CD4-positive, alpha-beta T cell treated with Interleukin-6 at 100 ng/mL for 8 hours (primary cell): ENCODE measurements around the gene FGF22.
"Not testable (repeated sequence)": the region's sequence is repeated elsewhere in the genome, so short reads cannot be mapped to it uniquely, and the experiment has no call there.

Source experiments
- DNase-seq: peaks from one replicate; pipeline ENCODE4 v3.0.0-alpha.2; 2020; ENCODE audit warnings: mixed read lengths, low spot score

FGF22 gene

DNA sequence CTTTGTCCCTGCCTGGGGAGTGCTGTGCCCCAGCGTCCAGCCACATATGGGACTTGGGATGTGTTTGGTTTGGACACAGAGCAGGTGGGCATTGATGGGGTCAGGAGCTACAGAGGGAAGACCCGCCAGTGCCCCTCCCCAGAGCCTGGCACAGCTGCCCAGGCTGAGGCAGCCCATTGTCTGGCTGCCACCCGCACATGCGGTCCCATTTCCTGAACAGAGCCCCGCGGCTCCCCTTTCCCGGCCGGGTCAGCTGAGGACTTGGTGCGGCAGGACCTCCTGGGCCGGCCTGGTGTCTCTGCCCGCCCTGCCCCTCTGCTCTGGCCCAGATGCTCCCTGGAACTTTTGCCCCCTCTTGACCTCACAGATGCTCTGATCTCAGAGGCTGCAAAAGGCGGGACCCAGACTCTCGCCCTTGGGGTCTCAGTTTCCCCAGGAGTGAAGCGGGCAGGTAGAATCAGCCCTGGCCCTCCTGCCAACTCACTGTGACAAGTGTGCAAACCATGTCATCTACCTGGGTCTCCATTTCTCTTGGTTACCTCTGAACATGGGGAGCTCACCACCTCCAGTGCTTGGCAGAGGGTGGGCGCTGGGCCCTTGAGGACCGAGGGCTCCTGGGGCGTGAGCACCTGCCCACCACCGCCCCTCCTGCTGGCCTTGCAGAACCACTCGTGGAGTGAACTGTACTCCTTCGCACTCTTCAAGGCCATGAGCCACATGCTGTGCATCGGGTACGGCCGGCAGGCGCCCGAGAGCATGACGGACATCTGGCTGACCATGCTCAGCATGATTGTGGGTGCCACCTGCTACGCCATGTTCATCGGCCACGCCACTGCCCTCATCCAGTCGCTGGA lies 32.2 kb upstream of the FGF22 start:
- no peak for DNase-seq

DNA sequence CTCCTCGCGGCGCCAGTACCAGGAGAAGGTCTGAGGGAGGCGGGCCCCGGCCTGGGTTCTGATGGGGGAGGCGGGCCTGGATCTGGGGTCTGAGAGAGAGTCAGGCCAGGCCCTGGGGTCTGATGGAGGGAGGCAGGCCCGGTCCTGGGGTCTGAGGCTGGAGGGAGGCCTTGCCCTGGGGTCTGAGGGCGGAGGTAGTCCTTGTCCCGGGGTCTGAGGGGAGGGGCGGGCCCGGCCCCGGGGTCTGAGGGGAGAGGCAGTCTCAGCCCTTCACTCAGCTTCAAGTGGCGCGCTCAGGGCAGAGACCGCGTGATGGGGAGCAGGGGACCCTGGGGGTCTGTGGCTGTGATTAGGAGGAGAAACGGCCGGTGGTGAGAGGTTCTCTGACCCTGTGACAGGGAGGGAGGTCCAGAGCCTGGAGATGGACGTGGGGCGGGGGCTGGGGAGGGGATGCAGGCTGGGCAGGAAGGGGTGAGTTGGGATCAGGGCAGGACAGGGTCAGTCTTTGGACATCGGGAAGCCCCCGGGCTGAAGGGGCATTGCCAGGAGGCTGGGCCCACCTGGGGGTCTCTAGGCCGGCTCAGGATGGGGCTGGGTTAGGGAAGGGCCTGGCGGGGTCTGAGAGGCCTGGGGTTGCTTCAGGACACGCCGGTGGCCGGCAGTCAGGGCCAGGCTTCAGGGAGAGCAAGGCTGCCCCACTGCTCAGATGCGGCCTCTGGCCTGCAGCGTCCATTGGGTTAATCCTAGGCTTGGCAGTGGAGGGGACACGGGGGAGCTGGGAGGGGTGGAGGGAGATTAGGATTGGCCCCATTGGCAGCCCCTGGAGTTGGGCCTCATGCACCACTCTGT lies 31.3 kb upstream of the FGF22 start:
- DNase-seq = no peak

DNA sequence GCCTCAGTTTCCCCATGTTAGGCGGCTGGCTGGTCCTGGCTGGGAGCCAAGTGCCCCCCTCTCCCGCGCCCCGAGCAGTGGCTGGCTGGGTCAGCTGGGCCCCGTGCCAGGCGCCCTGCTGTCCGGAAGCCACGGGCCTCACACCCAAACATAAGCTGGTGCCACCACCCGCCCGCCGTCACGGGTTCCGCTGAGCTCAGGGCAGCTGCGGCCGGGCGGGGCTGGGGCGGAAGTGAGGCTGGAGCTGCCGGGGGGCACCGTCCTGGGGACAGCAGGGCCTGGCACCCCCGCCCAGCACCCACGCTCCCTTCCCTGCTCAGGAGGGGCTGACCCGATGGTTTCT lies 30.7 kb upstream of the FGF22 start:
- no peak for DNase-seq

DNA sequence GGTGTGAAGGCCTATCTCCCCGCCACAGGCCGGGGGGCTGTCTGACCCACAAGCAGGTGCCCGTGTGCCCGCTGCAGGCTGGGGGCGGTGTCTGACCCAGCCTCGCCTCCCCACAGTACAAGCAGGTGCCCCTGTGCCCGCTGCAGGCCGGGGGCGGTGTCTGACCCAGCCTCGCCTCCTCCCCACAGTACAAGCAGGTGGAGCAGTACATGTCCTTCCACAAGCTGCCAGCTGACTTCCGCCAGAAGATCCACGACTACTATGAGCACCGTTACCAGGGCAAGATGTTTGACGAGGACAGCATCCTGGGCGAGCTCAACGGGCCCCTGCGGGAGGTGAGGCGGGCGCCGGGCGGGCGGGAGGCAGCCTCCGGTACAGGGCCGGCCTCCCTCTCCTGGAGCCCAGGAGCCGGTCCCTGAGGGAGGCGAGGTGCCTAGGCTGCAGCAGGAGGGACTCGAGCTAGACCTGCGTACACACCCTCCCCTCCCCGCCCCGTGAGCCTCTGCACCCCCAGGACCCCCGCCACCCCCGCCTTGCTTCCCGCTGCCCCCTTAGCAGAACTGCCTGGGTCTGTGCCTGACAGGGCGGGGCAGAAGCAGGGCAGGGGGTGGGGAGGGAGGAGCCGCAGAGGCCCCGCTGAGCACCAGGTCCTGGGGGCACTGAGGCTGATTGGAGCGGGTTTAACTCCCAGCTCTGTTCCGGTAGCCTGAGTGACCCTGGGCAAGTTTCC lies 29.4 kb upstream of the FGF22 start:
- peak; percentile 53 for DNase-seq

DNA sequence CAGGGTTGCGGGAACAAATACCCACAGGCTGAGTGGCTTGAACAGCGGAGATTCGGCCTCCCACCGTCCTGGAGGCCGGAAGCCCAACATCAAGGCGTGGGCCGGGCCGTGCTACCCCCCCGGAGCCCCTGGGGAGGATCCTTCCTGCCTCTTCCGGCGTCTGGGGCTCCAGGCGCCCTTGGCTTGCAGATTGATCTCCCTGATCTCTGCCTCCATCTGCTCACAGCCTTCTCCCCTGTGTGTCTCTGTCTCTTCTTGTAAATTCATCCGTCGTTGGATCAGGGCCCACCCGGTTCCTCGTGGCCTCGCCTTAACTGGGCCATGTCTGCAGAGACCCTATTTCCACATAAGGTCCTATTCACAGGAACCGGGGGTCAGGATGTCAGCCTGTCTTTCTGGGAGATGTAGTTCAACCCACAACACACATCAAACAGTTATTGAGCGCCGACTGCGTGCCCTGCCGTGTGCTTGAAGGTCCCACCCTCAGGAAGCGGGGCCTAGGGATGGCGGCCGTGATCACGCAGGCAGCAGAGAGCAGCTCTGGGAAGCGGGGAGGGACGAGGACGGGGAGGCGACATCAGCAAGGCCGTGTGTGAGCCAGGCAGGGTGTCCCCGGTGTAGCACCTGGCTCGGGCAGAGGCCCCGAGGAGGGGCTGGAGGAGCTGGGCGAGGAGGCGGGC lies 28.7 kb upstream of the FGF22 start:
- peak; percentile 61 for DNase-seq

DNA sequence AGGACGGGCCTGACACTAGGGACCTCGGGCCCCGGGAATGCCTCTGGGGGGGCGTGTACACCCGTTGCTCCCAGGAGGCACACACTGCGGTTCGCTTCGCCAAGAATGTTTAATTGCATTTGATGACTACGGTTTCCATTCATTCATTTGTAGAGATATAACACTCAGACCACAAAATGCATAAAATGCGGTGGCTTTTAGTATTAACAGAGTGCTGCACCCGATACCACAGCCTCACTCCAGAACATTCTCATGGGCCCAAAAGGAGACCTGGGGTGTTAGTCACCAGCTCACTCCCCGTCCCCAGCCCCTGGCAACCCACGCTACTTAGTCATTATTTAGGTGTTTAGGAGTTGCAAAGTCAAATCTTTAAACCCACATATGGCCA lies 28.2 kb upstream of the FGF22 start:
- peak; percentile 28 for DNase-seq

DNA sequence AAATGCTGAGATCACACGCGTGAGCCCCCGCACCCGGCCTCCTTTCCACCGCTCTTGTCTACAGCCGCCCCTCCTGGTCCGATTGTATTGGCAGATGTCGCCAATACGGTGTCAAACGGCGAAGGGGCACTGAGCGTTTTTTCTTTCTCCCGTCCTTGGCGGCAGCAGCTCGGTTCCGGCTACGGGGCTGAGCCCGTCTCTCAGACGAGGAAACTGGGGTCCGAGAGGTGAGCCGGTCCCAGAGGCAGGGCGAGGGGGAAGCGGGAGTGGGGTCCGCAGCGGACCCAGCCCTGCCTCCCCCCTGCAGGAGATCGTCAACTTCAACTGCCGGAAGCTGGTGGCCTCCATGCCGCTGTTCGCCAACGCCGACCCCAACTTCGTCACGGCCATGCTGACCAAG lies 26.7 kb upstream of the FGF22 start:
- DNase-seq = no peak

DNA sequence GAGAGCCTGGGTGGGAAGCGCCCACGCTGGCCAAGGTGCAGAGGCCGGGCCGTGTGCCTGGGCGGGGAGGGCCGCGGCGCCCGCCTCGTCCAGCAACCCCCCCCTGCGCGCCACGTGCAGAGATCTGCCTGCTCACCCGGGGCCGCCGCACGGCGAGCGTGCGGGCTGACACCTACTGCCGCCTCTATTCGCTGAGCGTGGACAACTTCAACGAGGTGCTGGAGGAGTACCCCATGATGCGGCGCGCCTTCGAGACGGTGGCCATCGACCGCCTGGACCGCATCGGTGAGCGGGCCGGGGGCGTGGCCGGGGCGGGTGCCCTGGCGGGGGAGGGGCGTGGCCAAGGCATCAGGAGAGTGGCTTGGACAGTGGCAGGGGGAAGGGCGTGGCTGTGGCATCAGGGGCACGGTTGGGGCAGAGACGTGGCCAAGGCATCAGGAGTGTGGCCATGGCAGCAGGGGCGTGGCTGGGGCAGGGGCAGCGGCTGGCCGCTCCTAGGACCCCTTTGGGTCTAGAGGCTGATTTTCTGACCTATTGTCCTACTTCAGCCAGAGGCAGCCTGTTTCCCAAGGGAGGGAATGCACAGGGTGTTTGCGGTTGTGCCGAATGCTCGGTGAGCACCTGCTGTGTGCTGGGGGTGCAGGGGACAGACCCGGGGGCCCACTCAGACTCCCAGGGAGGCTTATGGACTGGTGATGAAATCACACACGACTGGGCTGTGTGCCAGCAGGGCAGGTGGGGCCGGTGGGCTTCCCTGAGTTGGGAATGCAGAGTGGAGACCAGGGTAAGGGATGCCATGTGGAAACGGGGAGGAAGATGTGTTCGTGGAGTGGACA lies 25.7 kb upstream of the FGF22 start:
- DNase-seq = no peak

DNA sequence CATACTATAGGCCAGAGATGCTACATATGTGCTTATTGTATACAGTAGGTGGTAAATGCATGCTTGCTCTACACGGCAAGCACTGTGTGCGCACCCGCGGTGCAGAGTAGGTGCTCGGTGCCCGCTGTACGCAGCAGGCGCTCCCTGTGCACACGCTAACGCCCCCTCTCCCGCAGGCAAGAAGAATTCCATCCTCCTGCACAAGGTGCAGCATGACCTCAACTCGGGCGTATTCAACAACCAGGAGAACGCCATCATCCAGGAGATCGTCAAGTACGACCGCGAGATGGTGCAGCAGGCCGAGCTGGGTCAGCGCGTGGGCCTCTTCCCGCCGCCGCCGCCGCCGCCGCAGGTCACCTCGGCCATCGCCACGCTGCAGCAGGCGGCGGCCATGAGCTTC lies 24.1 kb upstream of the FGF22 start:
- DNase-seq = no peak

DNA sequence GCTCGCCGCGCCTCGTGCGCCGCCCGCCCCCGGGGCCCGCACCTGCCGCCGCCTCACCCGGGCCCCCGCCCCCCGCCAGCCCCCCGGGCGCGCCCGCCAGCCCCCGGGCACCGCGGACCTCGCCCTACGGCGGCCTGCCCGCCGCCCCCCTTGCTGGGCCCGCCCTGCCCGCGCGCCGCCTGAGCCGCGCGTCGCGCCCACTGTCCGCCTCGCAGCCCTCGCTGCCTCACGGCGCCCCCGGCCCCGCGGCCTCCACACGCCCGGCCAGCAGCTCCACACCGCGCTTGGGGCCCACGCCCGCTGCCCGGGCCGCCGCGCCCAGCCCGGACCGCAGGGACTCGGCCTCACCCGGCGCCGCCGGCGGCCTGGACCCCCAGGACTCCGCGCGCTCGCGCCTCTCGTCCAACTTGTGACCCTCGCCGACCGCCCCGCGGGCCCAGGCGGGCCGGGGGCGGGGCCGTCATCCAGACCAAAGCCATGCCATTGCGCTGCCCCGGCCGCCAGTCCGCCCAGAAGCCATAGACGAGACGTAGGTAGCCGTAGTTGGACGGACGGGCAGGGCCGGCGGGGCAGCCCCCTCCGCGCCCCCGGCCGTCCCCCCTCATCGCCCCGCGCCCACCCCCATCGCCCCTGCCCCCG lies 23.5 kb upstream of the FGF22 start:
- DNase-seq = no peak

DNA sequence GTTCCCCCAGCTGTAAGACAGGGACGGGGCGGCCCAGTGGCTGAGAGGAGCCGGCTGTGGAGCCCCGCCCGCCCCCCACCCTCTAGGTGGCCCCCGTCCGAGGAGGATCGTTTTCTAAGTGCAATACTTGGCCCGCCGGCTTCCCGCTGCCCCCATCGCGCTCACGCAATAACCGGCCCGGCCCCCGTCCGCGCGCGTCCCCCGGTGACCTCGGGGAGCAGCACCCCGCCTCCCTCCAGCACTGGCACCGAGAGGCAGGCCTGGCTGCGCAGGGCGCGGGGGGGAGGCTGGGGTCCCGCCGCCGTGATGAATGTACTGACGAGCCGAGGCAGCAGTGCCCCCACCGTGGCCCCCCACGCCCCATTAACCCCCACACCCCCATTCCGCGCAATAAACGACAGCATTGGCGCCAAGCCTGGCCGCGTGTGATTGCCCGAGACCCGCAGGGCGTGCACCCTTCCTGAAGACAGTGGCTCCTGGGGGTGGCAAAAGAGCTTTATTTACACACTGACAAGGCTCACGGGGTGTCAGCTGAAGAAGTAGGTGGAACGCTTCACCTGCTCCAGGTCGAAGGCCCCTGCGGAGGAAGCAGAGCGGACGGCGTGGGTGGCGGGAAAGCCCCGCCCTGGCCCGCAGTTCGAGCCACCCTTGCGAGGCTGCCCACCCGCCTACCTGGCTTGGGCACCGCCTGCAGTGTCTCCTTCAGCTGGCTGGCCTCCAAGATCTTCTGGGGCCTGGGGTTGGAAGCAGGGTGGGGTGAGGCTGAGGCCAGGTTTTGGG lies 22.7 kb upstream of the FGF22 start:
- no peak for DNase-seq

DNA sequence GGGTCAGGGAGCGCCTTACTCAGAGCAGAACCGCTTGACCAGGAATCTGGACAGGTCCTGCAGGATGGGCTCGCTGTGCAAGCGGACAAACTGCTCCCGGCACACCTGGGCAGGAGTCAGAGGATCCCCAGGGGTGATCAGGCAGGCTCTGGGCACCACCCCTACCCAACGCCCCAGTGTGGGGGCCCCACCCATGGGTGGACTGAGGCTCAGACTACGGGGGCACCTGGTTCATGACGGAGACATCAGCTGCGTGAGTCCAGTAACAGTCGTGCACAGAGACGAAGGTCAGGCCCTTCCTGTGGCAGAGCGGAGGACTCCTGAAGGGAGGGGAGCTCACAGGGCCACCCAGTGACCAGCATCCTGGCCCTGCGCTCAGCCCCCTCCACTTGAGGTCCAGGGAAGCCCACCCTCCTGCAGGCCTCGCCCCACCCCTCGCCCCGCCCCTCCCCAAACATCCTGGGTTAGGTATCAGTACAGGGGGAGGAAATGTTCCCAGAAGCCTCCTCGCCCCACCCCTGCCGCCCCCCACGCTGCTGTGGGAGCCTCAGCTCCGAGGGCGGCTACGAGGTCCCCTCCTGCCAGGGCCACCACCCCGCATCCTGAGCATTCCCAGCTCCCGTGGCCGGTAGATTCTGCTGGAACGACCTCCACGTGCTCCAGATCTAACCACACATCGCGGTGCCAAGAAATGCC lies 22.0 kb upstream of the FGF22 start:
- DNase-seq = no peak

DNA sequence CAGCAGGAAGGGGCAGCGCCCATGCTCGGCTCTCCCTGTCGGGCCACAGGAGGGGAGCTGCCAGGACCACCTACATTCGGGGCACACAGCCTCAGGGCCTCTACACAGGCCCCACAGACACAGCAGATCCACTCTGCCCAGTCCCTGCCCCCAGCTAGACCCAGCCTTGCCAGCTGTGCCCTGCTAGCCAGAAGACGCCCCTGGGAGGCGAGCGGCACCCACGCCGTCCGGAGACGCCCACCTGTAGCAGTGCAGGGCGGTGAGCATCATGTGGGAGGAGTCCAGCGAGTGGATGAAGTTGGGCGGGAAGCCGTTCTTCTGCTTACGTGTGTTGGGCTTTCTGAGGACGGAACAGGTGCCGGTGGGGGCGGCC lies 21.4 kb upstream of the FGF22 start:
- DNase-seq = no peak

DNA sequence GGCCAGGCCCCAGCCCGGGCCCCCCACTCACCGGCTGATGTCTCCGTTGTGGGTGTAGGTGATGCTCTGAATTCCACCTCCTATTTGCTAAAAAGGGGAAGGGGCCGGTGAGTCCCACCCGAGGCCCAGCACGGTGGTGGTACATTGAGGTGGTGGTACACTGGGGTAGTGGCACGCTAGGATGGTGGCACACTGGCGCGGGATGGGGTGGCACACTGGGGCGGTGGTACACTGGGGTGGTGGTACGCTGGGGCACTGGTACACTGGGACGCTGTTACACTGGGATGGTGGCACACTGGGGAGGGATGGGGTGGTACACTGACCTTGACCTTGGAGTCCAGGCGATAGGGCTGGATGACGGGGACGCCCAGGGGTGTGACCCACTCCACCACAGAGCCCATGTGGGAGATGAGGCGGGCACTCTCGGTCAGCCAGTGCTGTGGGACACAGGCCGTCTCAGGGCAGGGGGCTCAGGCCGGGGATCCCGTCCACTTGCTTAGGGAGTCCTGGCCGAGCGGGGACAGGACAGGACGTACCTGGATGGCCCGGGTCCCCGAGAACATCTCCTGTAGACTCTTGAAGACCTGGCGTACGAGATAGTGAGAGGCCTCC lies 20.9 kb upstream of the FGF22 start:
- no peak for DNase-seq

DNA sequence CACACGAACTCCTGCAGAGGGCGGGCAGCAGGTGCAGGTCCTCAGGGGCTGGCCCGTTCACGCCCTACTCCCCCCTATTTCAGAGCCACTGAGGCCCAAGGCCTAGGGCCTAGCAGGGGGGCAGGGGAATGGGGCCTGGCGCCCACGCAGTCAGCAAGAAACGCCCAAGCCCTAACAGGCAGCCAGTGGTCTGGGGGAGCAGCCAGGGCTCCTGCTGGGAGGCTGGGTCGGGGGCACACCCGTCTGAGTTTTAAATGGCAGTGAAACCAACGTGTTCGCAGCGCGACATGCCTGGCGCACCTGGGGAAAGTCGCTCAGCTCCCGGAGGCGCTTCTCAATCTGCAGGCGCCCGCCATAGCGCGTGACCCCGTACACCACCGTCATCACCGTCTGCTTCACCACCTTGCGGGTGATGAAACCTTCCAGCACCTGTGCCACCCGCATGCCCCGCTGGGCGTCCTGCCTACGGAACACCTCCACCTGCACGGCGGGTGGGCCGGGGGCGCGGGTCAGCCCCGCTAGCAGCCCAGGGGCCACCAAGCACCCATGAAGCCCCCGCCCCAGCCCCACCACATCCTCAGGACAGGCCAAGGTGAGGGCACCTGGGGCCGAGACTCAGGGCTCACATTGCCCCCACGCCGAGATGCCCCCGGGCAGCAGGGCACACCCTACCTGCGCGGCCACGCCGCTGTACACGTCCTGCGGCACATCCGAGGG lies 20.2 kb upstream of the FGF22 start:
- DNase-seq = no peak

DNA sequence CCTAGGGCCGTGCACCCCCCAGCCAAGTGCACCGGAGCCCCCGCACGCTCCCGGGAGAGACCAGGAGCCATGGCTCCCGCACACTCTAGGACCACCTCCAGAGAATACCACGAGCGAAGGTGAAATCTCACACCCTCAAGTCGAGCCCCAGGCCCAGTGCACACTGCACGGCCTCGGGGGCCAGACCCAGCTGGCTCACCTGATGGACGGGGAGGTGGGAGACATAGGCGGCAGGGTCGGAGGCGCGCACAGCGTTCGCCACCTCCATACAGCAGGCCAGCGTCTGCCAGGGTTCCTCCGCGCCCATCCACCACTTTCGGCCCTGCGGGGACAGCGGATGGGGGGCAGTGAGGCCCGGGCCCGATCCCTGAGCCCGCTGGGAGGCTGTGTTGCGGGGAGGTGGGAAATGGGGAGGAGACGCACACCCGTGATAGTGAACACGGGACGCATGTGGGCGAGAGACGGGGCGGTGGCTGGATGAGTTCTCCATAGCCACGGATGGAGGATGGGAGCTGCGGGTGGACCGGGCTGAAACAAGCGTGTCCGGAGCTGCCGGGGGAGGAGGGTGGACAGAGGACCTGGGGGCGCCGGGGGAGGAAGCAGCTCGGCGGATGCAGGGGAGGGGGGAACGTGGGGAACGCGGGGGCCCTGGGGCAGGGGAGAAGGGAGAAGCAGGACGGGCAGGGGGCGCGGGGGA lies 19.4 kb upstream of the FGF22 start:
- DNase-seq = no peak

DNA sequence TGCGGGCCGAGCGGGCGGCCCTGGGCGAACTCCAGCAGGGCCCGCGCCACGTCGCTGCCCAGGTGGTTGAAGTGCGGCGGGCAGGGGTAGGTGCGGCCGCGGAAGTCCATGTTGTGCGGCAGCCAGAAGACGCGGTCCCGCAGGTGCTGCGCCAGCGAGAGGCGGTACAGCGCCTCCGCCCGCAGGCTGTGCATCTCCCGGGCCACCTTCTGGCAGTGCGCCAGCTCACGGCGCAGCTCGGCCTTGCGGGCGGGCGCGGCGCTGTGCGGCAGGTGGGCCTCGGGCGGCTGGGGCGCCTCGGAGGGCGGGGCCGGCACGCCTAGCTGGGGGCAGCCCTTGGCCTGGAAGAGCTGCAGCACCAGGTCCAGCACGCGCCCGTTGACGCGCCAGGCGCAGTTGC lies 18.5 kb upstream of the FGF22 start:
- DNase-seq = not testable (repeated sequence)

DNA sequence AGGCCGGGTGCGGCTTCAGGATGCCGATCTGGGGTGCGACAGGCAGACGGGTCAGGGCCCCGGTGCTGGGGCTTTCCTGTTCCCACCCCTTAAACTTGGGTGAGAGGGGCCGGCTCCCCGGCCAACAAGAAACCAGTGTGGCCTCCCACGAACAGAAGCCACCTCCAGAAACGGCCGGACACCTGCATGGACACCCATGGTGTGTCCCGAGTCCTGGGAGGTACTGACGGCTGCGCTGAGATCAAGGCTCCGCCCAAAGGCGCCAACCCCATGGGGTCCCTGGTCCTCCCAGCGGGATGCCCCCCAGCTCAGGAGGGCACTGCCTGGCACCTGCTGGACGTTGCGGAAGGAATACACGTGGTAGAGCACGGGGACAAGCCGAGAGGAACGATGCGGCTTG lies 17.9 kb upstream of the FGF22 start:
- DNase-seq = no peak
